PFSK-1 (cell line): ENCODE measurements around the gene POU5F2.

Experiments
- FOXP2 ChIP-seq: optimal IDR thresholded peaks from 2 replicates; pipeline ENCODE3; 2011; ENCODE audit warnings: borderline replicate concordance, control low read depth, inconsistent platforms; ENCODE audit not compliant: insufficient read depth; ENCODE audit errors: extremely low read length, extremely low read depth
- POLR2AphosphoS5 ChIP-seq: IDR thresholded peaks from 2 replicates; pipeline ENCODE4 v1.6.1; 2012; ENCODE audit warnings: low read depth, mild to moderate bottlenecking, control low read depth, low read length, moderate library complexity
- SIN3A ChIP-seq: IDR thresholded peaks from 2 replicates; pipeline ENCODE4 v1.6.1; 2012; ENCODE audit warnings: mild to moderate bottlenecking, low read length, moderate library complexity, borderline replicate concordance; ENCODE audit not compliant: insufficient read depth
- TAF1 ChIP-seq: IDR thresholded peaks from 2 replicates; pipeline ENCODE4 v1.6.1; 2012; ENCODE audit warnings: low read length, control low read depth, borderline replicate concordance; ENCODE audit not compliant: insufficient read depth
- TF ChIP-seq, protein P1 (sequence below), 2 experiments: IDR thresholded peaks; 2 replicates each; pipeline versions ENCODE4 v1.6.1 to v1.8.0; 2011 to 2012; ENCODE audit warnings: low read depth in 2 of 2, low read length in 2 of 2, control low read depth in 1 of 2, inconsistent platforms in 1 of 2, mild to moderate bottlenecking in 1 of 2, moderate library complexity in 1 of 2; ENCODE audit not compliant: insufficient read depth in 1 of 2

DNA sequence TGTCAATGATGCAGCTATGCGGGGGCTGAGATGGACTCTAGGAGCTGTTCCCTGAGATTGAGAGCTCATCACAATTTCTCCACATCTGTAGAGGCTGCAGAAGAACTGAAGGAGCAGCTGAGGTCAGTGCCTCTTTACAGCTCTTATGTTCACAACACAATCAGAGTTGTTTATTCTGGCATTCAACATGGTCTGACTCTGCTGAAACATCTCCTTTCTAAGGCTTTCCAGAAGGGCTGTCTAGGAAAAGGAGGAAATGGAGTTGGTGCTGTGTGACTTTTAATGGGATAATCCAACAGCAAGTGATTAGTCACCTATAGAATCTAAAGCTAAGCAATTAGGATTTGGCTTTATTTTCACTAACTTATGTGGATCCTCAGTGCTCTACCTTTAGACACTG, 6.0 kb downstream of the POU5F2 start:
- TF ChIP-seq POLR2AphosphoS5 (no peak), TAF1 (no peak), FOXP2 (no peak), SIN3A (no peak)
- TF ChIP-seq, protein P1, sequence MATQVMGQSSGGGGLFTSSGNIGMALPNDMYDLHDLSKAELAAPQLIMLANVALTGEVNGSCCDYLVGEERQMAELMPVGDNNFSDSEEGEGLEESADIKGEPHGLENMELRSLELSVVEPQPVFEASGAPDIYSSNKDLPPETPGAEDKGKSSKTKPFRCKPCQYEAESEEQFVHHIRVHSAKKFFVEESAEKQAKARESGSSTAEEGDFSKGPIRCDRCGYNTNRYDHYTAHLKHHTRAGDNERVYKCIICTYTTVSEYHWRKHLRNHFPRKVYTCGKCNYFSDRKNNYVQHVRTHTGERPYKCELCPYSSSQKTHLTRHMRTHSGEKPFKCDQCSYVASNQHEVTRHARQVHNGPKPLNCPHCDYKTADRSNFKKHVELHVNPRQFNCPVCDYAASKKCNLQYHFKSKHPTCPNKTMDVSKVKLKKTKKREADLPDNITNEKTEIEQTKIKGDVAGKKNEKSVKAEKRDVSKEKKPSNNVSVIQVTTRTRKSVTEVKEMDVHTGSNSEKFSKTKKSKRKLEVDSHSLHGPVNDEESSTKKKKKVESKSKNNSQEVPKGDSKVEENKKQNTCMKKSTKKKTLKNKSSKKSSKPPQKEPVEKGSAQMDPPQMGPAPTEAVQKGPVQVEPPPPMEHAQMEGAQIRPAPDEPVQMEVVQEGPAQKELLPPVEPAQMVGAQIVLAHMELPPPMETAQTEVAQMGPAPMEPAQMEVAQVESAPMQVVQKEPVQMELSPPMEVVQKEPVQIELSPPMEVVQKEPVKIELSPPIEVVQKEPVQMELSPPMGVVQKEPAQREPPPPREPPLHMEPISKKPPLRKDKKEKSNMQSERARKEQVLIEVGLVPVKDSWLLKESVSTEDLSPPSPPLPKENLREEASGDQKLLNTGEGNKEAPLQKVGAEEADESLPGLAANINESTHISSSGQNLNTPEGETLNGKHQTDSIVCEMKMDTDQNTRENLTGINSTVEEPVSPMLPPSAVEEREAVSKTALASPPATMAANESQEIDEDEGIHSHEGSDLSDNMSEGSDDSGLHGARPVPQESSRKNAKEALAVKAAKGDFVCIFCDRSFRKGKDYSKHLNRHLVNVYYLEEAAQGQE (IDR thresholded peaks at IDR 0.05; ENCODE audit: insufficient read depth in 1 of 2, low read depth in 2 of 2, low read length in 2 of 2): no peak
